Measurements from ENCODE around the gene MRM2.

DNA sequence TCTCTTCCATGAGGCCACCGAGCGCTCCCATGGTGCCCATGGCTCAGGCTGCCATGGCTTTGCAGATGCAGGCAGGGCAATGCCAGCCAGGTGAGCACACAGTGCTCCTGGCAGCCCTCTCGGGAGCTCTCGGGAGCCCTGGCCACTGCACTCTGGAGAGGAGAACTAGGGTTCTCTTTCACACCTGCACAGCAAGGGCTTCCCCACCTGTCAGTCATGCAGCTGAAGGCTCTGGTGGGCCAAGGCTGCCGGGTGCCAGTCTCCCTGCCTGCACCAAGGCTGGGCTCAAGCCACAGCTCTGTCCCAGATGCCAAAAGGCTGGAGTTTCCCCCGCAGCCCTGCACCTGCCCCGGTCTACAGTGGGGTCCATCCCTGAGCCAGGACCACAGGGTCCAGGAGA lies 32.7 kb upstream of the MRM2 start:
- TF ChIP-seq, protein P1, sequence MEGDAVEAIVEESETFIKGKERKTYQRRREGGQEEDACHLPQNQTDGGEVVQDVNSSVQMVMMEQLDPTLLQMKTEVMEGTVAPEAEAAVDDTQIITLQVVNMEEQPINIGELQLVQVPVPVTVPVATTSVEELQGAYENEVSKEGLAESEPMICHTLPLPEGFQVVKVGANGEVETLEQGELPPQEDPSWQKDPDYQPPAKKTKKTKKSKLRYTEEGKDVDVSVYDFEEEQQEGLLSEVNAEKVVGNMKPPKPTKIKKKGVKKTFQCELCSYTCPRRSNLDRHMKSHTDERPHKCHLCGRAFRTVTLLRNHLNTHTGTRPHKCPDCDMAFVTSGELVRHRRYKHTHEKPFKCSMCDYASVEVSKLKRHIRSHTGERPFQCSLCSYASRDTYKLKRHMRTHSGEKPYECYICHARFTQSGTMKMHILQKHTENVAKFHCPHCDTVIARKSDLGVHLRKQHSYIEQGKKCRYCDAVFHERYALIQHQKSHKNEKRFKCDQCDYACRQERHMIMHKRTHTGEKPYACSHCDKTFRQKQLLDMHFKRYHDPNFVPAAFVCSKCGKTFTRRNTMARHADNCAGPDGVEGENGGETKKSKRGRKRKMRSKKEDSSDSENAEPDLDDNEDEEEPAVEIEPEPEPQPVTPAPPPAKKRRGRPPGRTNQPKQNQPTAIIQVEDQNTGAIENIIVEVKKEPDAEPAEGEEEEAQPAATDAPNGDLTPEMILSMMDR (IDR thresholded peaks at IDR 0.05) = no peak
- TF ChIP-seq ZFX (IDR thresholded peaks at IDR 0.05; ENCODE audit: borderline replicate concordance) = no peak
